HG03442 (cell line): ENCODE data around the gene CRIM1.

Experiments
- ATAC-seq: cut with Tn5 transposase; IDR thresholded peaks from one replicate; pipeline ENCODE4 v1.9.1; 2021; ENCODE audit warnings: mild to moderate bottlenecking, moderate library complexity; ENCODE audit not compliant: unreplicated experiment

Gene CRIM1

DNA sequence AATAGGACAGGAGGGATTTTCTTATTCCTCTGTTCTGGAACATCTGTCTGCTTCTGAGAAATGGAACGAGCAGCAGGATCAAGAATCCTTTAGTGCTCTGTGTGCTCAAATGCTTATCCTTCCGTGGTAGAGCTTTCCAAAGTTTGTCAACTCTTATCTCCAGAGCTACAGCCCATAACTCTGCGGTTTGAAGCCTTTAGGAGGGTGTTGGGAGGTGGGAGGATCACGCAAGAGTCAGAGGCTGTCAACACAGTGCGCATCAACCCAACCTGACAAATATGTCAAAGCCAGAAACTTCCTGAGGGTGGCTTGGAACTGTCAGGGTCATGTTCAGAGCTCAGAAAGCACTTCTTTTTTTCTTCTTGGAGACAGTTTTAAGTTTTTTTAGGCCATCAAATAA, 95.9 kb downstream of the CRIM1 start:
- no peak for ATAC-seq

GRCh38 chr2:36452260-36452659, 96.7 kb downstream of the CRIM1 start:
- no peak for ATAC-seq

DNA sequence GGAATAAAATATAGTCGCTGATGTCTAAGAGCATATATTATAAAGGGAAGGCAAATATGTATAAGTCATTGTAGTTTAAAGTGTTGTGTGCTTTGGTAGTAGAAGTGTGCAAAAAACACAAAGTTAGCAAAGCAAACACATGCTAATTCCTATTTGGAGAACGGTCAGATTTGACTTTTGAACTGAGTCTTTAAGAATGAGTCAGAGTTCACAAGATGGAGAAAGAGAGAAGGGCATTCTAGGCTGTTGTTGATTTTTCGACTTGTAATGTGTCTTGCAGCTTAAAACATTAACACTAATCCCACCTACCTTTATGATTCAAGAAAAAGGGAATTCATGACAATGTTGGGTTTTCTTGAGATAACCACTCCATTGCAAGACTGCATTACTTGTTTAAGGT, 98.1 kb downstream of the CRIM1 start:
- ATAC-seq: no peak

DNA sequence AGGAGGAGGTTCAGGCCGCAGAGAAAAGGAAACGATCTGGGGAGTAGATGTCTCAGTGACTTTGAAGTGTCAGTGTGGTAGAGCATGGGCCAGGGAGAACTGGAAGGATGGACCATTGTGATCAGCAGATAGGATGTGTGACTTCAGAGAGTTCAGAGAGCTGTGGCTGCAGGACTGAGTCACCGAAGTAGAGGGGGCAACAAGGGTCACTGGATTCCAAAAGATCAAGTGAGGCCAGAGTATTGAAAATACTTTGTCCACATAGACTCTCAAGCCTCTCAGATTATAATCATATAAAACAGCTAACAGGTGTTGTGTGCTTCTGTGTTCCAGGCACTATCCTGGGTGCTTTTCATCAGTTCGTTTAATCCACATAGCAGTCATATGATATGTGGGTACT, 99.4 kb downstream of the CRIM1 start:
- no peak for ATAC-seq

- no peak for ATAC-seq
Observed at GRCh38 chr2:36455788-36456187, 100.2 kb downstream of the CRIM1 start.

DNA sequence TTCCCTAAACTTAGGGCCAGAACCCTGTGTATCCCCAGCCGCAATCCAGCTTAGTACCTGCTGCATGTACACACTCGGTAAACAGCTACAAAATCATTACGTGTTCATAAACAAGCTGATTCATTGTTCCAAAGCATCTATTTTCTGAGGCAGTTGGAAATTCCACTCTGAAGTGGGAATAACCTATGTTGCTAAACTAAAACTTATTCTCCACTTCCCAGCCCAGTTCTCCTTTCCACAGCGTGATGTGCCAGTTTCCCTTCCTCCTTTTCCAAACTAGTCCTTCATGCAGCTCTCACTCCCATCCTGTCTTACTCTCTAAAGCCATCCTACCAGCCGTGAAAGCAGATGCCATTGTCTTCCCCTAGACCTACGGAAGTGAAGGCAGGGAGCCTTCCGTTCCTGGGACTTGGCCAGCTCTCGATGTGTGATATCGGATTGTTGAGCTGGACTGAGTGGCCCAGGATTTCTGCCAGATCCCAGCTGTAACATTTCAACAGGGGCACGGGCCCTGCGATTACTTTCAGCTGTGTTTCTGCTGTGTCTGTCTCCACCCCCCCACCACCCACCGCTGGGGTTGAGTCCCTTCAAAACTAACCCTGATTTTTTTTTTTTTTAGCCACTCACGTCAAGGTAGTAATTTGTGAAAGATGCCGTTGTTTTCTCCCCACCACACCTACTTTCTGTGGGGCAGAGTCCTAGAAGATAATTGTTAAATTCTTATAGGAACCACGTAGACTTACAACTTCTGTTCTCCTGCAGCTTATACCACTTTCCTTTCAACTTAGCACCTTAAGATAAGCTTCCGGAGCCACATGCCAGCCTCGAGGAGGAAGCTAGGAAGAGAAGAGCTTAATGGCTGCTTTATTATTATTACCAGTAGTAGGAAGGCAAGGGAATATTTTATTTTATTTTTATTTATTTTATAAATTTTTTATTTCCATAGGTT, 100.9 kb downstream of the CRIM1 start:
- no peak for ATAC-seq

- ATAC-seq: no peak
Observed at GRCh38 chr2:36458106-36458505, 102.5 kb downstream of the CRIM1 start.

- no peak for ATAC-seq
Observed at GRCh38 chr2:36459725-36460137, 104.2 kb downstream of the CRIM1 start.

GRCh38 chr2:36461039-36461681, 105.6 kb downstream of the CRIM1 start:
- peak; percentile 75 for ATAC-seq

GRCh38 chr2:36462311-36462935, 106.8 kb downstream of the CRIM1 start:
- no peak for ATAC-seq

DNA sequence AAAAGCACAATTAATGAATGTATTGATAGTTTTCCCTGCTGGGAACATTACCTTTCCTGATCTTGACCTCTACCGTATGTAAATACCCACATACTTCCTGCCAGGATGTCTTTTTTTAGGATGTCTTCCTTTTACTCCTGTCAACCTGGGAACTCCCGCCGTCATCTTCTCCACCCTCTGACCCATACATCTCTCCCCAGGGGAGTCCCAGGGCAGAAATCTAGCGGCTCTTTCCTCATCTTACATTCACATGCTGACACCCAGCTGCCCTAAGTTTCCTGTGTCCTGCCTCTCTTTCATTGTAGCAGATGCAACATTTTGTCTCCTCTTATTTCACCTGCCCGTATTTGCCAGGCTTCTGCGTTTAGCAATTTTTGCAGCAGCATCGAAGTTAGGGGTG, 107.8 kb downstream of the CRIM1 start:
- ATAC-seq: no peak

GRCh38 chr2:36464006-36464721, 108.6 kb downstream of the CRIM1 start:
- ATAC-seq: no peak

- ATAC-seq: no peak
Observed at GRCh38 chr2:36466135-36466534, 110.6 kb downstream of the CRIM1 start.

- no peak for ATAC-seq
Observed at GRCh38 chr2:36468463-36469105, 113.0 kb downstream of the CRIM1 start.

DNA sequence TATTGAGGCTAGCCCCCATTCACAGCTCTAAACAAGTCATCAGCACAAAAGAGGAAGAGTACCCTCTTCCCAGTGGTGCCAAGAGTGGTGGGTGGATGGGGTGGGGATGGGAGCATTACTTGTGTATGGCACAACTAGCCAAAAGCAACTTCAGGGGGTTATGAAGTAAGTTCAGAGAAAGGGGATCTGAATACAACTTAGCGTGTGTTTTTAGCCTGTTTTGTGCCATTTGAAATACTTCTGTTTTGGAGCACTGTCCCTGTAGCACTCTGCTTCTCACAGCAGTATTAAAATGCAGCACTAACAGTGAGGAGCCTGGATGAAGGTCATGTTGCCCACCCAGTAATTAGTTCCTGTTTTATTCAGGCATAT, 113.5 kb downstream of the CRIM1 start:
- no peak for ATAC-seq

GRCh38 chr2:36469710-36470109, 114.1 kb downstream of the CRIM1 start:
- ATAC-seq: no peak

GRCh38 chr2:36473230-36473629, 117.7 kb downstream of the CRIM1 start:
- no peak for ATAC-seq

DNA sequence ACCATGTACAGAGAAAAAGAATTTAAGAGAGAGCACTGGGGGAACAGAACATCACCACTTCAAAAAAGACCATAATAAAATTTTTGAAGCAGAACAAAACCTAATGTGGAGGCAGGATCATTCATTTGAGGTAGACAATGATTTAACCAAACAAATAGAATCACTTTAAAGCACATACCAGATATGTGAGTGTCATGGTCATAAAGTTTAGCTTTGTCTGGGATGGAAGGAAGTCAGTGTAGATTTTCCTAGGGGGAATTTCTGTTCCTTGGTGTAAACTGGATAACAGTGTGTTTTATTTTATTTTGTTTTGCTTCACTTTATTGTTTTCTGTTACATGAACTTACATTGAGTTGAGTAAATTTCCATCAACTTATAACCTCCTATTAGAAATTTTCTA, 120.8 kb downstream of the CRIM1 start:
- no peak for ATAC-seq

DNA sequence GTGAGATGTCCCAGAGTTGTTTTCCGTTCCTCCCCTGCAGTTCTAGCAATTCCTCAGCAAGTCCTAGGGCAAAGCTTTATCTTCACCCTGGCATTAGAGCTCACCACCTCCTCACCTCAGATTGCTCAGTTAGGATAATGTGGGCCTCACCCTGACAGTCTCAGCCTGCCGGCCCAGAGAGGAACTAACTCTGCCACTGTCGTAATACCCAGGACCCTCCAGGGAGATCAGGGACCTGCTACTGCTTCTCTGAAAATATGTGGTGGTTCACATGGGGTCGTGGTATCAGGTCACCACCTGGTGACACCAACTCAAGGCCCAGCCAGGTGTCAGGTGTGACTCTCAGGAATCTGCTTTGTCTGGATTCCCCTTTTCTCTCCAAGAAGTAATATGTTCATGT, 121.7 kb downstream of the CRIM1 start:
- no peak for ATAC-seq

GRCh38 chr2:36477746-36478145, 122.2 kb downstream of the CRIM1 start:
- ATAC-seq: no peak

DNA sequence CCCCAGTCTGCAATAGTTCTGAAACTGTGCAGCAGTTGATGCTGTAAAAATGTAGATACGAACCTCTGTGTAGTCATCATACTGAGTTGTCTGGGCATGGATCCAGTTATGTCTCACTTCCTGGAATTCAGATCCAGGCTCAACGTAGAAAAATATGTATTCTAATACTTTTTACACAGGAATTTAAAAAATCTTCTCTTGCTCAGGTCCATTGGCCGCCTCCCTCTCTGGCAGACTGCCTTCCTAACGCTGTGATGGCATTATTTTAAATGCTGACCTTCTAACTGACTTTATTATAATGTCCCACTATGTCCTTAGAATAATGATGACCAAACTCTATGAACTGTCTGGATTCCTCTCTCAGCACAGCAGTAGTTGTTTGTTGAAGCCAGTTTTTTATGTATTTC, 122.8 kb downstream of the CRIM1 start:
- ATAC-seq: no peak
